ENCODE data around the gene IDH2.
"Not testable (repeated sequence)": the region's sequence is repeated elsewhere in the genome, so short reads cannot be mapped to it uniquely, and the experiment has no call there.

The IDH2 gene

DNA sequence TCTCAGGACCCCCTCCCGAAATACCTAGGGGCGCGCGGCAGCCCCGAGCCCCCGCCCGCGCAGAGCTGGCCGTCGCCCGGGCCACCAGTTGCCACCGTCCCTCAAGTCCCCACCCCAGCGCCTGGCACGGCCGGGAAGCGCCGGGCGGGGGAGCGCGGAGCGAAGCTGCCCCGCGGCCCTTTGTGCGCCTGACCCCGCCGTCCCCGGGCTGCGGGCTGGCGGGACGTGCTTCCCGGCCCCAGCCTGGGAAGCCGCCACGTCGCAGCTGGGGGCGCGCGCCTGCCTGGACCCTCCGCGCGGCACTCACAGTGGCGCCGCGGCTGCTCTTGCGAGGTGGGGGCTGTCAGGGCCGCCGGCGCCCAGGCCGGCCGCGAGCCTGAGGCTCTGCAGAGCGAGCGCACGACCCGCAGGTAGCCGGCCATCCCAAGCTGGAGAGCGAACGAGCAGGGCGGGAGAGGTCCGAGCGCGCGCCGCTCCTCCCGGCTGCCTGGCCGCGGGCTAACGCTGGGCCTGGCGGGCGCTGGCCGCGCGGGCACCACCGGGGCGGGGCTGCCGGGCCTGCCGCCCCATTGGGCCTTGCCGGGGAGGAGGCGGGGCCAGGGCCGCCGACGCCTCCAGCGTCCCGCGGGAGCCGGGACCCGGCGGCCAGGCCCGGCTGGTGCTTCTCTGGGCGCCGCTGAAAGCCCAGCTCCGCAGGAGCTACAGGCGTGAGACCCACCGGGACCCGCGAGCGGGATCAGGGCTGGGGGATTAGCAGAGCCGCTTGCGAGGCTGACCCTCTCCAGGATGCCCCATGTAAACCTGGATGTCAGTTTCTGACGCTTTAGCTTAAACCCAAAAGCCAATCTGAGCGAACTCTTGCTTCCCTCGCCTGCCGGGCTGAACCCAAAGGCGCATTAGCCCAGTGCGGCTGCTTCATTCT is at the start of gene IDH2:
Gene IDH2, minus strand, starts transcription at position 500 of the 922 bp plus-strand sequence. Its CDS starts 78 bp downstream, at position 422.
- DNase-seq (ENCODE audit: low spot score) = peak; percentile 96
- TF ChIP-seq, protein P1, sequence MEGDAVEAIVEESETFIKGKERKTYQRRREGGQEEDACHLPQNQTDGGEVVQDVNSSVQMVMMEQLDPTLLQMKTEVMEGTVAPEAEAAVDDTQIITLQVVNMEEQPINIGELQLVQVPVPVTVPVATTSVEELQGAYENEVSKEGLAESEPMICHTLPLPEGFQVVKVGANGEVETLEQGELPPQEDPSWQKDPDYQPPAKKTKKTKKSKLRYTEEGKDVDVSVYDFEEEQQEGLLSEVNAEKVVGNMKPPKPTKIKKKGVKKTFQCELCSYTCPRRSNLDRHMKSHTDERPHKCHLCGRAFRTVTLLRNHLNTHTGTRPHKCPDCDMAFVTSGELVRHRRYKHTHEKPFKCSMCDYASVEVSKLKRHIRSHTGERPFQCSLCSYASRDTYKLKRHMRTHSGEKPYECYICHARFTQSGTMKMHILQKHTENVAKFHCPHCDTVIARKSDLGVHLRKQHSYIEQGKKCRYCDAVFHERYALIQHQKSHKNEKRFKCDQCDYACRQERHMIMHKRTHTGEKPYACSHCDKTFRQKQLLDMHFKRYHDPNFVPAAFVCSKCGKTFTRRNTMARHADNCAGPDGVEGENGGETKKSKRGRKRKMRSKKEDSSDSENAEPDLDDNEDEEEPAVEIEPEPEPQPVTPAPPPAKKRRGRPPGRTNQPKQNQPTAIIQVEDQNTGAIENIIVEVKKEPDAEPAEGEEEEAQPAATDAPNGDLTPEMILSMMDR (IDR thresholded peaks at IDR 0.05; ENCODE audit: extremely low read depth, missing control alignments) = no peak

DNA sequence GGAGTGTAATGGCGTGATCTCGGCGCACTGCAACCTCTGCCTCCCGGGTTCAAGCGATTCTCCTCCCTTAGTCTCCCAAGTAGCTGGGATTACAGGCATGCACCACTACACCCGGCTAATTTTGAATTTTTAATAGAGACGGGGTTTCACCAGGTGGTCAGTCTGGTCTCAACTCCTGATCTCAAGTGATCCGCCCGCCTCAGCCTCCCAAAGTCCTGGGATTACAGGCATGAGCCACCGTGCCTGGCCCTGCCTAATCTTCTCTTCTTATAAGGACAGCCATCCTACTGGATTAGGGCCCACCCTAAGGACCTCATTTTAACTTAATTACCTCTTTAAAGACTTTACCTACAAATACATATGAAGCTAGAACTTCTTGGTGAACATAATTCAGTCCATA is 48.3 kb upstream of the IDH2 start:
- DNase-seq (ENCODE audit: low spot score) = not testable (repeated sequence)

DNA sequence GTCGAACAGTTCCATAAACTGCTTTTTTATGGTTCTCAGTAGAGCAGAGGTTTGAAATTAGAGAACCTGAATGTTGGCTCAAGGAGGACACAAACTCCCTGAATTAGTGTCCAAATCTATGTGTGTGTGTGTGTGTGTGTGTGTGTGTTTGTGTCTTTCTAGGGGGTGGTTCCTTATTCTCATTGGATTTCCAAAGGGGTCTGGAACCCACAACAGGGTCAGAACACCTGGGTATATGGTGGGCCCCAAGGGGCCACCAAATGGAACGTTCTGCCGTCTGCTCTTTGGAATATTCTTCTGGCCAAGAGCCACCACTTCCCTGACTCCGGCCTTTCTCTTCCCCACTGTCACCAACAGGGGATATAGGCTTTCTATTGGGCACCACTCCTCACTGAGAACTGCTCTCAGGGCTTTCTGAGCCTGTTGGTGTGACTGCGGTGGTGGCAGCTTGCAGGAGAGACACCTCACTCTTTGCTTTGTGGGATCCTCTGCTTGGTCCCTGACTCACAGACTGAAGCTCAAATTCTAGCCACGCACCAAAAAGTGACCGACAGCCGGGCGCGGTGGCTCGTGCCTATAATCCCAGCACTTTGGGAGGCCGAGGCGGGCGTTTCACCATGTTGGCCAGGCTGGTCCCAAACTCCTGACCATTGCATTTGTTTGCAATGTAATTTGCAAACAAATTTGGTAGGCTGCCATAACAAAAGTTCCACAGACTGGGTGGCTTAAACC is 47.5 kb upstream of the IDH2 start:
- TF ChIP-seq, protein P1 (IDR thresholded peaks at IDR 0.05; ENCODE audit: extremely low read depth, missing control alignments) = no peak

DNA sequence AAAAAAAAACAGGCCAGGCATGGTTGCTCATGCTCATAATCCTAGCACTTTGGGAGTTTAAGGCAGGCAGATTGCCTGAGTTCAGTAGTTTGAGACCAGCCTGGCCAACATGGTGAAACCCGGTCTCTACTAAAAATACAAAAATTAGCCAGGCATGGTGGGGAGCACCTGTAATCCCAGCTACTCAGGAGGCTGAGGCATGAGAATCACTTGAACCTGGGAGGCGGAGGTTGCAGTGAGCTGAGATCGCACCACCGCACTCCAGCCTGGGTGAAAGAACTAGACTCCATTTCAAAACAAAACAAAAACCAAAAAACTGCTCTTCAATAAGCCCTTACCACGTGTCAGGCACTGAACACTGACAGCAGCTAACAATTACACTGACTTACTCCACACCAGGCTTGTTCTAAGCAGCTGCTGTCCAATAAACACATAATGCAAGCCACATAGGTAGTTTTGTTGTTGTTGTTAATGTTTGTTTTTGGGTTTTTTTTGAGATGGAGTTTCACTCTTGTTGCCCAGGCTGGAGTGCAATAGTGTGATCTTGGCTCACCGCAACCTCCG is 44.0 kb upstream of the IDH2 start:
- not testable (repeated sequence) for DNase-seq (ENCODE audit: low spot score)

More for the DNA sequence above, 47.5 kb upstream of the IDH2 start:
- no peak for DNase-seq (ENCODE audit: low spot score)

DNA sequence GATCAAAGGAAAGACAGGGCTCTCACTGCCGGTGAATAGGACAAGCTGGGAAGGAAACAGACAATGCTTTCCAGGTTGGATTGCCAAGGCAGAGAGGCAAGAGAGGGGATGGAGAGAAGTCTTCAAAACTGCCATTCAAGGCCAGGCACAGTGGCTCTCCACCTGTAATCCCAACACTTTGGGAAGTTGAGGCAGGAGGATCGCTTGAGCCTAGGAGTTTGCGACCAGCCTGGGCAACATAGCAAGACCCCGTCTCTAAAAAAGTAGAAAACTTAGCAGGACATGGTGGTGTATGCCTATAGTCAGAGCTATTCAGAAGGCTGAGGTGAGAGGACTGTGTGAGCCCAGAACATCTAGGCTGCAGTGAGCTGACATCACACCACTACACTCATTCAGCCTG is 43.5 kb upstream of the IDH2 start:
- no peak for DNase-seq (ENCODE audit: low spot score)
- TF ChIP-seq, protein P1 (IDR thresholded peaks at IDR 0.05; ENCODE audit: extremely low read depth, missing control alignments) = no peak

DNA sequence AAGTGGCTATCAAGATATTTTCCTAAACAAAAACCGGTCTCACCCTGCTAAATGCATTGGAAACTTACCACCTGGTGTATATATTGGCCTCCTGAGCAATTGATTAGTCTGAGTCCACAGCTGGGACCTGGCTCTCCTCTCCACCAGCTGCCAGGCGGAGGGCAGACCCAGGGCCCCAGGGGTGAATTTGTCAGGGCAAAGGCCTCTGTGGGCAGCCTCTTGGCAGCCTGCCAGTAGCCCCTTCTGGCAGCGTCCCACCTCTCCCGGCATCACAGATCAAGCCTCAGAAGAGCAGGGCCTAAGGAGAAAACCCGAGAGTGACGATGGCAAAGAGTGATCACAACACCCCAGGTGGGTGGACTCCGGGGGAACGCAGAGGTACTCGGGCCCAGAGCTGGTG is 43.0 kb upstream of the IDH2 start:
- TF ChIP-seq, protein P1 (IDR thresholded peaks at IDR 0.05; ENCODE audit: extremely low read depth, missing control alignments) = no peak
- DNase-seq (ENCODE audit: low spot score) = no peak

DNA sequence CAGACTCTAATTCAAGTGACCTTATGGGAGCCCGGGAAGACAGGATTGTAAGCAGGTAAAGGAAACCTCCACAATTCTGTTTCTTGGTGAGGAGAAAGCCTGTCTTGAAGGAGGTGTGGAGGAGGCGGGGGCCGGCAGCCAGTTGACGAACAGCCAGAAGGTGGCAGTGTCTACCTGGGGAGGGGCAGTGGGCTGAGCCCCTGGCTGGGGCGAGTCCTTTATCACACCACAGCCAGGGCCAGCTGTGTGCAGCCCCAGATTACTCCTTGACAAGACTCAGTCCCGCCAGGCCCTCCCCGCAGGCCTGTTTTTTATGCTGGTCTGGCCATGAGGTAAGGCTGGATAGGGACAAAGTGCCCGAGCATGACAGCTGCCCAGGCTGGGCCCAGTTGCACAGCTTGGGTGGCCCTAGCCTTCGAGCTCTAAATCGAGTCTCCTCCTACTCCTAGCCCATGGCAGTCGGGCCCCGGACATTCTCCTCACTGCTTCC is 40.9 kb upstream of the IDH2 start:
- TF ChIP-seq, protein P1 (IDR thresholded peaks at IDR 0.05; ENCODE audit: extremely low read depth, missing control alignments) = peak; percentile 51
- DNase-seq (ENCODE audit: low spot score) = peak; percentile 71
